Hepatocyte (in vitro differentiated cells): ENCODE data around the gene CCDC9B.

Experiments
- CTCF ChIP-seq: fragments of 200-600 bp; sonication (generic); IDR thresholded peaks from 2 replicates; pipeline ENCODE4 v1.5.1; 2016; ENCODE audit warnings: antibody characterized with exemption, mild to moderate bottlenecking; ENCODE audit not compliant: poor library complexity
- EZH2phosphoT487 ChIP-seq: fragments of 200-600 bp; sonication (generic); IDR thresholded peaks from one replicate; pipeline ENCODE4 v1.6.1; 2018; ENCODE audit warnings: antibody characterized with exemption, mild to moderate bottlenecking, low read depth, moderate library complexity; ENCODE audit not compliant: unreplicated experiment, severe bottlenecking

GRCh38 chr15:40283615-40284300, 57.0 kb downstream of the CCDC9B start:
- TF ChIP-seq CTCF: no peak
- no peak for TF ChIP-seq EZH2phosphoT487
